IMR-90 (cell line): ENCODE results near the gene ASTN2.

ENCODE experiments used
- MXI1 ChIP-seq: IDR thresholded peaks from 2 replicates; pipeline ENCODE4 v1.6.1; 2012; ENCODE audit warnings: low read depth, mild to moderate bottlenecking, low read length, moderate library complexity, borderline replicate concordance
- POLR2A ChIP-seq: IDR thresholded peaks from 2 replicates; pipeline ENCODE4 v1.6.1; 2012; ENCODE audit warnings: mild to moderate bottlenecking, low read depth, low read length
- RCOR1 ChIP-seq: IDR thresholded peaks from 2 replicates; pipeline ENCODE4 v1.6.1; 2012; ENCODE audit warnings: mild to moderate bottlenecking, low read length, improper control_type of control experiment; ENCODE audit not compliant: insufficient replicate concordance
- RFX5 ChIP-seq: IDR thresholded peaks from 2 replicates; pipeline ENCODE4 v1.8.0; 2012; ENCODE audit warnings: low read depth, mild to moderate bottlenecking, low read length, moderate library complexity
- TF ChIP-seq, protein P1 (sequence below): conservative IDR thresholded peaks from 2 replicates; pipeline ENCODE4 v1.5.1; 2012; ENCODE audit warnings: mild to moderate bottlenecking, low read depth, low read length, improper control_type of control experiment
- TF ChIP-seq, protein P2 (sequence below): fragments of 150-350 bp; IDR thresholded peaks from 2 replicates; pipeline ENCODE4 v1.6.1; 2017; ENCODE audit warnings: mild to moderate bottlenecking, antibody characterized with exemption, low read length, low read depth

DNA sequence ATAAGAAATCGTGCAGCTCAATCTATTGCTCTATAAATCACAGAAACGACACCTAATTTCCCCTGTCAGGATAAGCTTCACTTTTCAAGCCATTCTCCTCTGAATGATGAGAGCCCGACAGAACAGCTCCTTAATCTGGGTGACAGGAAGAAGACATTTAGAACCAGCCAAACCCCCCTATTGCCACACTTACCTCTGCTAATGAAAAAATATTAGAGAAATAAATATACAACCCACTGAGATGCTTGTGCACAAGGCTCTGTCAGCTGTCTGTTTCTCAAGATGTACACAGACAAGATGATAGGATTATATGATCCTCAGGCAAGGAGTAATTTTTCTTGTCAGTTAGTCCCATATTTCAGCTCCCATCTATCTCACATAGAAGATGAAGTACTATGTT, 785.2 kb downstream of the ASTN2 start:
- TF ChIP-seq POLR2A = no peak
- TF ChIP-seq RCOR1 = no peak
- TF ChIP-seq, protein P1, sequence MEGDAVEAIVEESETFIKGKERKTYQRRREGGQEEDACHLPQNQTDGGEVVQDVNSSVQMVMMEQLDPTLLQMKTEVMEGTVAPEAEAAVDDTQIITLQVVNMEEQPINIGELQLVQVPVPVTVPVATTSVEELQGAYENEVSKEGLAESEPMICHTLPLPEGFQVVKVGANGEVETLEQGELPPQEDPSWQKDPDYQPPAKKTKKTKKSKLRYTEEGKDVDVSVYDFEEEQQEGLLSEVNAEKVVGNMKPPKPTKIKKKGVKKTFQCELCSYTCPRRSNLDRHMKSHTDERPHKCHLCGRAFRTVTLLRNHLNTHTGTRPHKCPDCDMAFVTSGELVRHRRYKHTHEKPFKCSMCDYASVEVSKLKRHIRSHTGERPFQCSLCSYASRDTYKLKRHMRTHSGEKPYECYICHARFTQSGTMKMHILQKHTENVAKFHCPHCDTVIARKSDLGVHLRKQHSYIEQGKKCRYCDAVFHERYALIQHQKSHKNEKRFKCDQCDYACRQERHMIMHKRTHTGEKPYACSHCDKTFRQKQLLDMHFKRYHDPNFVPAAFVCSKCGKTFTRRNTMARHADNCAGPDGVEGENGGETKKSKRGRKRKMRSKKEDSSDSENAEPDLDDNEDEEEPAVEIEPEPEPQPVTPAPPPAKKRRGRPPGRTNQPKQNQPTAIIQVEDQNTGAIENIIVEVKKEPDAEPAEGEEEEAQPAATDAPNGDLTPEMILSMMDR = no peak
- no peak for TF ChIP-seq RFX5
- TF ChIP-seq MXI1 = no peak
- TF ChIP-seq, protein P2, sequence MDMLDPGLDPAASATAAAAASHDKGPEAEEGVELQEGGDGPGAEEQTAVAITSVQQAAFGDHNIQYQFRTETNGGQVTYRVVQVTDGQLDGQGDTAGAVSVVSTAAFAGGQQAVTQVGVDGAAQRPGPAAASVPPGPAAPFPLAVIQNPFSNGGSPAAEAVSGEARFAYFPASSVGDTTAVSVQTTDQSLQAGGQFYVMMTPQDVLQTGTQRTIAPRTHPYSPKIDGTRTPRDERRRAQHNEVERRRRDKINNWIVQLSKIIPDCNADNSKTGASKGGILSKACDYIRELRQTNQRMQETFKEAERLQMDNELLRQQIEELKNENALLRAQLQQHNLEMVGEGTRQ = no peak
